Hippocampal formation (tissue), 2 donors: Measurements from ENCODE around the gene POLR3G.

Experiments
- DNase-seq, 2 donors: peaks; one replicate each; lab custom pipeline; 2025; lab: John Stamatoyannopoulos, UW

POLR3G gene, protein sequence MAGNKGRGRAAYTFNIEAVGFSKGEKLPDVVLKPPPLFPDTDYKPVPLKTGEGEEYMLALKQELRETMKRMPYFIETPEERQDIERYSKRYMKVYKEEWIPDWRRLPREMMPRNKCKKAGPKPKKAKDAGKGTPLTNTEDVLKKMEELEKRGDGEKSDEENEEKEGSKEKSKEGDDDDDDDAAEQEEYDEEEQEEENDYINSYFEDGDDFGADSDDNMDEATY

DNA sequence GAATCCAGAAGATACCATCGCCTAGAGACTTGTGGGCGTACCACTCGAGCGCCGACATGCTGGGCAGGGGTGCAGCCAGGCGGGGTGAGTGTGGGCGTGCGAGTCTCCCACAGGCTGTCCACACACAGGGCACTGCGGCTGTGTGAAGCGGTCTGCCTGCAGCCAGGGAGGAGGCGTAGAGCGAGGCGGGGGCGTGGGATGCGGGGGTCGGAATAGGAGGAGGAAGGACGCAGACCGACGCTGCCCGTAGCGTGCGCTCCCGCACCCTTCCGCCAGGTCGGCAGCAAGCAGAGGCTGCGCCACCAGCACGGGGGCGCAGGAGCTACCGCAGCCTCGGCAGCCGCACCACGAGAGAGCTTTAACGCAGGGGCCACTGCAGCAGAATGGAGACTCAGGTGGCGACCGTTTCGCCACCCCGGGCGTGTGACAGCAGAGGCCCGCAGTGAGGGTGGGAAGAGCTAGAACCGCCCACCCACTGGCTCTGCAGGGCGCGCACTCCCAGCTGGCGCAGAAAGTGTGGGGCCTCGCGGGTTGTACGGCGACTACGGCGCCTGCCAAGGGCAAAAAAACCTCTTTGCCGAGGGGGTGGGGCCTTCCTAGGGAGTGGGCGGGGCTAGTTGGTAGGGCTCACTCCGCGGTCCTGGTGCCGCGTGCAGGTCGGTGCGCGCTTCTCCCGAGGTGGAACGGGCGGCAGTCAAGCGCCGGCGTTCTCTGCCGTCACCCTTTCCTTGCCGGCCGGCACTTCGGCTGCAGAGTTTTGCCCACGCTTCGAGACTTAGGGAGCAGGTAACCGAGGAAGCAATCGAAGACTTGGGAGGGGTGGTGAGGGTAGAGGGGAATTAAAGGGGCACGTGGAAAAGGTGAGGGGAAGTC is at the start of gene POLR3G, which contains the start of gene MBLAC2:
Gene POLR3G (plus strand): TSS at position 630 of the 873 bp plus-strand sequence. CDS start 10,704 bp downstream, outside the sequence.
Gene MBLAC2 (minus strand): TSS at position 537 of the 873 bp plus-strand sequence. CDS start 479 bp downstream, at position 58.
- DNase-seq: peak; percentile 89 to 90

DNA sequence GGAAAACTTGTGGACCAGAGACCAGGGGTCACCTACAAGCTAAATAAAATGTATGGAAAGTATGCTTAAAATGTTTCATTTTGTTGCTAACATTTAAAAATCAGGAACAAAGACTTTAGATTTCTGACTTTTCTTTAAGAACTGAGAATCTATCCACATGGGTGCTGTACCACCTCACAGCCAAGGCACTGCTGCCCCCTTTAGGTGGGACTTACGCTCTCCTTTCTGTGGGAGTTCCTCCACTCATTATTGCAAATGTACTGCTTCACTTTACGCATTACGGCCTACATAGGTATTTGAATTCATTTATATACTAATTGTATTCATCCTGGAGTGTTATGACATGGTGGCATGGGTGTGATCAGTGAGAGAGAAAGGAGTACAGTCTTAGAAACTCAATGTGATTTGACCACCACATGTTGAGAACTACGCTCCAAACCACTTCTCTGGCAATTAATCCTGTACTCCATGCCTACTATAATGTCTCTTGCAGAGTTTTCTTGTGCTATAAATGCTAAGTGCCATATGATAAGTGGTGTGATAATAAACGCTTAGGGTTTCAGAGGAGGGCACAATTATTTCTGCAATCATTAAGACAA is 40.4 kb upstream of the POLR3G start:
- DNase-seq: peak; percentile 12 to 42

DNA sequence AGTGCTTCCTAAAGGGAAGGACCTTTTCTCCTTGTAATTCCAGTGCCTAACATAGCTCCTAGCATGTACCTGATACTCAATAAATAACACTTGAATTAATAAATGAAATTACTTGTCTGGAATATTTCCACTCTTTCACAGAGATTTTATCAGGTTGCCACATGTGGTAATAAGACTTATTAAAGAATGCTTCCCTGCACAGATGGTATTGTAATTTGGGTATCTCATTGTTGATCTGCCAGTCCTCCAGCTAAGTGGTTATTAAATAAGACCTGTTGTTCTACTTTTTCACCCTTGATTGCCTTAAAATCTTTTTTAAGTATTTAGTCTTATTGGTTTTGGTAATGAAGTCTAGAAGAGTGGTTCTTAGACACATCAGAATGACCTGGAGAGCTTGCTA is 37.0 kb upstream of the POLR3G start:
- no peak for DNase-seq

DNA sequence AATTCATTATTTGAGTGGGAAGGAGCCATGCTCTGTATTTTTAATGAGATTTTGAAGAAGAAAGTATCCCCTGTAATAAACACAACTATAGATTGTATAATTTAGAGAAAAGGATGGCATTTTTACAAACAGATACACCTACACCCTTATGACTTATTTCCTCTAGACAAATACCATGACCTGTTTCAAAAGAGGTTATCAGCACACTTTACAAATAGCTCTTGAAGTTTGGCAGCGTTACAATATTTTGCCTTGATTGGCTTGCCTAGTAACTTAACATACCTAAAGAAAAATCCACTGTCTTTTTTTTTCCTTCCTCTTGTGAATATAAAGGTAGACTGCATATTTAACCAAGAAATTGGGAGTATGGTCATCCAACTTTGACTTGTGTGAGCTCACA is 36.6 kb upstream of the POLR3G start:
- DNase-seq: no peak

DNA sequence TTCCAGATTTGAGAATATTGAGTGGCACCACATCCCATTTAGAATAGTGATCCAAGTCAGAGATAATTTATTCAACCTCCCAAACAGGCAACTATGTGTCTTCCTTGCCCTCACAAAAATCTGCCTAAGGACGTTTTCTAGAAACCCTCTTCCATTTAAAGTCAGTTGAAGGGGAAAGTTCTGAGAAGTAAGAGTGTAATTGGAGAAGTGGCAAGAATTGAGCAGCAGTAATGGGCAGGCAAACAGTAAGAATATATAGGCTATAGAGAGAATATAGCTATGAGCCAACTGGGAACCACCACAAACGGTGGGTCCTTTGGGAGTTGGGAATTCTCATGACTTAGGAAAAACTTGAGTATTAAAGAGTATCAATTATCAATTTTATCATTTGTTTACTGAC is 34.0 kb upstream of the POLR3G start:
- DNase-seq: no peak

DNA sequence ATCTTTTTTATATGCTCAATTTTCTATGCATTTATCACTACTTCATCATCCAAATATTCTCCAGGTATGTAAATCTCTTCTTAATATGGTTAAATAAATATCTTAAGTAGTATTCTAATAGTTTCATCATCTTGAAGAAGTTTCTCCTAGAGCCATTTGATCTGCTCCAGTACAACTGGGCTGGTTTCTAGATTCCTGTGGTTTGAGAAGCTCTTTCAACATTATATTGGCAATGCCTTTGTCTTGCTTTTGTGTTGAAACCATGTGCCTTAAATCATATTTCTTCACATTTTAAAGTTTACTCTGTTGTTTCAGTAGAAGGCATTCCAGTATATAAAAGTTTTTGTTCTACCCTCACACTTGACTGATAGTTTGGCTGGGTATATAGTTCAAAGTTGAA is 27.7 kb upstream of the POLR3G start:
- DNase-seq: no peak

DNA sequence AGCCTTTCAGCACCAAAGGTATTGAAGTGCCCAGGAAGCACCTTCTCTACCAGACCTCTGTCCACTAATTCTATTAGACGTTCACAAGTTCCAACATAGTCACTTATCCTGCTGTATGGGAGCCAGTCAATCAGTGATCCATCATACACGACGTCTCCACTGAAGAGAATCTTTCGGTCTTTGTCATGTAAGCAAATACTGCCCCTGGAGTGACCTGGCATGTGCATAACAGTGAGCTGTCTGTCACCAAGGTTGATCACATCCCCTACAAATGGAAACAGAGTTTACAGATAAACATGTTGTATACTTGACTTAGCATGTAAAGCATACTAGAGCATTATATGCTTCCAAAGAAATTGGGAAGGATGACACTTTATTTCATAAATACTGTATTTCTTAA is 13.4 kb upstream of the POLR3G start:
- no peak for DNase-seq

DNA sequence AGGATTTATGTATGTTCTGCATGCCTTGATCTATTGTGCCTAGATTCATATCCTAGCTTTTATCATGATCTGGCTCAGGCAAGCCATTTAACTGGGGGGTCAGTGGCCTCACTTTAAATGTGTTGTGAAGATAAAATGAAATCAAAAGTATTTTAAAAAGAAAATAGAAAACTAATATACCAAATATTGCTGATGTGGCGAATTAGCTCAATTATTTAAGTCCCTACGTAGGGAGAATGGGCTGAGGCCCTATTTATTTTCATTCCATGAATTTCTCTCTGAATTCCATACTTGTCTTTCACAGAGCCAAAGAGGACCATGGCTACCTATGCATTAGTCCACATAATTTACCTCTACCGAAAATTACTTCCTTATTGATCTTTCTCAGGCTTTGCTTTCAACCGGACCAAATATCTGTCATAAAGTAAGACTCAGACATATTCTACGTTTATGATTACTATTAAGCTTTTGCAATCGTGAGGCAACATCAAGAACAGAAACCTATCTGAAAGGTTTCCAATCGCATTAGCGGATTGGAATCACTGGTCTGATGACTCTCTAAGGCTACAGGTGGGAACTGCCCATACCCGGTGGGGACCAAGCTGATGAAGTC is 1.8 kb upstream of the POLR3G start:
- DNase-seq: no peak

DNA sequence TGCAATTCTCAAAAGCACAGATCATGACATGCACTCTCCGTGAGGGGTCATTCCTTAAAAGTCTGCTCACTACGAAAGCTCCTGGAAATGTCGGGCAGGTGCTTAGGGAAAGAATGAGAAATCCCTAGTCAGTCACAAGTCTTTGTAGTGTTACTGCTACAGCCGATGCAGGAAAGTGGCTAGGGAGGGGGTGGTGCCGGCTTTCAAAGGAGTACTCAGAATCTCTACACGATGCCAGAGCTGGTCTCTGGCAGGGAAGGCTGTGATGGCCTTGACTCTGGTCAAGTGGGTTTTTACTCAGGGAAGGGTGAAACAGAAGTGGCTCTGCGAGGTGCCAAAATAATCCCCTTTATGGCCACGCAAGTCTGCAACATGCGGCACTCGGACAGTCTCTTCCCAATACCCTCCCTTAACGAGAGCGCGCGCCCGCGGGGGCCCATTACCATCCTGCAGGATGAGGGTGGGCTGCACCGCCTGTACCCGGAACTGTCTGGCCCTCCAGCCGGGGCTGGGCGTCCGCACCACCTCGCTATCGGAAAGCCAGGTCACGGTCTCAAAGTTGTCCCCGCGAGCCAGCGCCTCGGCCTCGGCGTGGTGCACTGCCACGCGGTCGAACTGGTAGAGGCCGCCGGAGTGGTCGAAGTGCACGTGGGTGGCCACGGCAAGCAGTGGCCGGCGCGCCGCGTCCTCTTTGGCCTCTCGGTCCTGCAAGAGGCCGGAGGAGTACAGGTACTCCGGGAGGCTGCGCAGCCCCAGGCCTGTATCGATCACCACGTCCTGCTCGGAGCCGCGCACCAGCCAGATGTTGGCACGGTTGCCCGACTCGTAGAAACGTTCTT is 1.0 kb upstream of the POLR3G start:
- peak; percentile 55 to 63 for DNase-seq

DNA sequence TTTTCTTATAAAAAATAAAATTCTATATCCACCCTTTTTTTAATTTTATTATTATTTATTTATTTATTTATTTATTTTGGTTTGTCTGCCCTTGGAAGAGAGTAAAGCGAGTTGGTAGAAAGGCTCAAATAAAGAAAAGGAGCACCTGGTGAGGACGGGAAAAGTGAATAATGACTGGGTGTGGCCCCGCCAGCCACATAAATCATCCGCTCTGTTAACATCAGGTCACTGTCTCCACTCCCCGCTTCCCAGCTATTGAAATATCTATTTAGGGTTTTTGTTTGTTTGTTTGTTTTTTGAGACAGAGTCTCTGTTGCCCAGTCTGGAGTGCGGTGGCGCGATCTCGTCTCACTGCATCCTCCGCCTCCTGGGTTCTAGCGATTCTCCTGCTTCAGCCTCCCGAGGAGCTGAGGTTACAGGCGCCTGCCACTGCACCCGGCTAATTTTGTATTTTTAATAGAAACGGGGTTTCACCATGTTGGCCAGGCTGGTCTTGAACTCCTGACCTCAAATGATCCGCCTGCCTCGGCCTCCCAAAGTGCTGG is 844 bp downstream of the POLR3G start:
- DNase-seq: no peak

DNA sequence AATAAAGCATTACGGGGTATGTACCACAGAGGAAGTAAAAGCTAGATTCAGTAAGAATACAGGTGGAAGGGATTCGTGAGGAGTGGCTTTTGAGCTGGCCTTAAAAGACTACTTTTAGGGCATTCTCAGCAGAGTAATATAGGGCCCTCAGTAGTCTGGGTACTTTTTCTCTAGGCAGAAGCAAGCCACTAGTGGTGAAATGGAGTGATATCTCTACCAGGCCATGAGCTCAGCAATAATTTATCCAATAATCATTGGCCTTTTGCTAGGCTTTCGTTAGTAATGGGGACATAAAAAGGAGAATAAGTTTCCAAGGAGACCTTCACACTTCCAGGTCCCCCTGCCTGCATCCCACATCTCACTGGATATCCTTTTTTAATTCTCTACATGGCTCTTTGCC is 1.7 kb downstream of the POLR3G start:
- DNase-seq: no peak

DNA sequence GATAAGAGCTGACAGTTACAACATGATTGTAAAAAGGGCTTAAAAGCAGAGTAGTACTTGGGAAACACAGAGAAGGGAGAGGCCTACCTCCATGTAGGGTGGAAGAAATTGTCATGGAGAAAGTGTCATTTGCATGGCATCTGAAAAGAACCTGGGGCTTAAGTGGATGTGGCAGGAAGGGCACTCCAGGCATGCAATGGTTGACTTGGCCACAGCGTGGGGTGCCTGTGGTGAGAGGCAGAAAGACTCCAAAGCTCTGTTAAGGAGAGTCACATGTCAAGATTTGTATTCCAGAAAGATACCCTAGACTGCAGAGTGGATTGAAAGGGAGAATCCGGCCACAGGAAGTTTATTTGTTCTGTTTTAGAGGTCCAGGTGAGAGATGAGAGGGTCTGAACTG is 2.4 kb downstream of the POLR3G start:
- peak in 1 of 2 donors; percentile 8 for DNase-seq

DNA sequence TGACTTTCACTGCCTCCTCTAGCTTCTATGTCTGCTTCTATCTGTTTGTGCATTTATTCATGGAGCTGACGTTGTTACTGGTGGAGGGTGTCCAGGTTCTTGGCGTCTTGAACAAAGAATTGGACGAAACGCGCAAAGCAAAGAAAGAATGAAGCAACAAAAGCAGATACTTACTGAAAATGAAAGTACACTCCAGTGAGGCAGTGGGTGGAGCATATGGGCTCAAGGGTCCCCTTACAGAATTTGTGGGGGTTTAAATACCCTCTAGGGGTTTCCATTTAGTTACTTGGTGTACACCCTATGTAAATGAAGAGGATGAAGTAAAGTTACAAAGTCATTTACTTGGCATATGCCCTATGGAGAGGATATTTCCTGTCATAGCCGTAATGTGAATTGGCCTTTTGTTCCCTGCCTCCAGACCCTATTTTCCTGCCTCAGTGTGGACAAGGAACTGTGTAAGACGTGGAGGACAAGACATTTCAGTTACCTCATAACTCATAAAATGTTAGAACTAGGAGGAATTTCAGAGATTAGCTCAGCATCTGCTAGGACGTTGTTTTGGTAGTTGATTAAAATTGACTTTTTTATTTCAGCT is 3.1 kb downstream of the POLR3G start:
- no peak for DNase-seq

DNA sequence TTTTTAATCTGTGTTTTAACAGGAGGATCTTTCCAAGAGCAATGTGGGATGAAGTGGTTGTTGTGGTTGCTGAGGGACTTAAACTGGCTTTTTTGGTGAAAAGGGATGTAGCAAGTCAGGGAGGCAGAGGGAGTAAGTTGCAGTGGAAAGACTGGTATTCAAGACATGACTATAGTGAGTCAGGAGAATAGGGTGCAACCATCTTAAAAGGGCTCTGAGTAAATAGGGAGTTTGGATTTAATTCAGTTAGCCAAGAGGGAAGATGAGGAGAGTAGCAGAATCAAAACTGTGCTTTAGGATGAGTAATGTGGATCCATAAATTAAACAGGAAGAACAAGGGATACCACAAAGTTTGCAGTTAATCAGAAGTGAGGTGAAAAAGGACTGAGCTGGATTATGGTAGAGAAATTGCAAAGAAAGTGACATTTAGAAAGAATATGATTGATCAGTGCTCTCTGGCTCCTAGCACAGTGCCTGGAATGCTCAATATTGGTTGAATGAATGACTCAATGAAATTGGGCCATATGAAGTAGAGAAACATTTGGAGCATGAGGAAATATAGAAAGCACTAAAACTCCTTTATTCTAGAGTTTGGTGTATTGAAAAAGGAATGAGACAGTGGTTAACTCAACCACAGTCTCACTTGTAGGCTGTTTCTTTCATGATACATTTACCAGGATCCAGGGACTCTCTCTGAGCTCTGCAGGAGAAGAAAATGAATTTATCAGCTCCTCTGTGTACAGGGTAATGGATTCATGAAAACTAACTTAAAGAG is 5.1 kb downstream of the POLR3G start:
- DNase-seq: no peak

DNA sequence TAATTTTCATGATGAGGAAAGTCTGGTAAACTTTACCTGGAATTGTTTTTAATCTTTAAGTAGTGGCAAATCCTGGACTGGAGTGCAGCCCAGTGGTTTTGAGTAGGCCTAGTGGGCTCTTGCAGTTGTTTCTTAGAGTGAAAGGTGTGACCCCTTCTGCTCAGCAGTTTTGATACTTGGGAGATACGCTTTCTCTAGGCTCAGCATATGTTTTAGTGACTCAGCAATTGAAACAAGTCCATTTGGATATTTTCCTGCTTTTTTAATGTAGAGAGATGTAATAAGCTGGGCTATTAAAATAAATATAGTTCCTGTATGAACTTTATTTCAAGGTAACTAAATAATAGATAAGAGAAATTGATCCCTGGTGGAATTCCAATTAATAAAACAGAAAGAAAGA is 6.0 kb downstream of the POLR3G start:
- no peak for DNase-seq

DNA sequence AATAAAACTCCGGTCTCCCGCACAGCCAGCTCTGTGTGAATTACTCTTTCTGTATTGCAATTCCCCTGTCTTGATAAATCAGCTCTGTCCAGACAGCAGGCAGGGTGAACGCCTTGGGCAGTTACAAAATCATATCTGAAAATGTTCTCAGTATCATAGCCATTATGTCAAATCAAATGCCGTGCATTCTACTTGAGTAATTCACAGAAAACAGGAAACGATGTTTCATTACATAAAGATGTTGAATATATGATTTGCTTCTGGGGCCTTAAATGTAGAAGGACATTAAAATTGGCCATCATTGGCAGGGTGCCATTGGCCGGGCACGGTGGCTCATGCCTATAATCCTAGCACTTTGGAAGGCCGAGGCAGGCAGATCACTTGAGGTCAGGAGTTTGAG is 8.5 kb downstream of the POLR3G start:
- DNase-seq: no peak

DNA sequence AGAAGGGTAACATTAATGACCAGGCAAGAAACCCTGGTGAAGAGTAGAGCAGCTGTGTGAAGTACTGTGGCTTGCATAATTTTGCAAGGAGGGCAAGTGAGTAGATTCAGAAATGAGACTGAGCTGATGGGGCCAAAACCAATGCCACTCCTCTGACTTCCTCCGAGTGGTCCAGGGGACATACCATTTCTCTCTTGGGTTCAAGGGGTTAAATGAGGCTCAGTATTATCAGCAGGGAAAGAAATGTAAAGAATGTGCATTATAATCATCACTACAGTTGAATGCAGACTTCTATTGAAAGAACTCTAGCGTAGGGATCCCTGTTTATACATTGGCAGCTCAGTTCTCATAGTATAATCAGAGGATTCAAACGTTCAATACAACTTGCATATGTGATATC is 9.9 kb downstream of the POLR3G start:
- no peak for DNase-seq

DNA sequence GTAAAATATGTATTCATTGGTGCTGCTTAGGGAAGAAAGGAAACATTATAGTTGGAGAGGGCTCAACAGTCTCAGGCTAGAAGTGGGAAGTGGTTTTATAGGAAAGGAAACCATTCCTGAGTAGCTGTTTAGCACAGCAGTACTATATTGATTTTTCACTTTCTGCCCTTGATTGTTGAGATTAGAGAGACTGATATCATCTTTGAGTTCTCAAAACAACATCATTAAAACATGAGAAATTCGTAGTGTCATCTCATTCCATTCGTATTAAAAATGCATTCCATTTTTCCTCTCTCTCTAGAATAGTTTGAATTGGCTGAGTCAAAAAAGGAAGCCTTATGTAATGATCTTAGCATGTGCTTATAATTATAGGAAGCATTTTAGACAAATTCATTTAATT is 14.1 kb downstream of the POLR3G start:
- DNase-seq: no peak

DNA sequence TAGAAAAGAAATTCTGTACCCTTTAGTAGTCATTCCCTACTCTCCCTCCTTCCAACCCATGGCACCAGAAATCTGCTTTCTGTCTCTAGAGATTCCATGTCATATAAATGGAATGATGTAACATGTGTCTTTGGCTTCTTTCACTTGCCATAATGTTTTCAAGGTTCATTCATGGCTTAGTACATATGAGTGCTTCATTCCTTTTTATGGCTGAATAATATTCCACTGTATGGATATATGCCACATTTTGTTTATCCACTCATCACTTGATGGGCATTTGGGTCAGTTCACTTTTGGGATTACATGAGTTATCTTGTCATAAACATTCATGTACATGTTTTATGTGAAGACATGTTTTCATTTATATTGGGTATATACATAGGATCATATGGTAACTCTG is 19.4 kb downstream of the POLR3G start:
- no peak for DNase-seq

DNA sequence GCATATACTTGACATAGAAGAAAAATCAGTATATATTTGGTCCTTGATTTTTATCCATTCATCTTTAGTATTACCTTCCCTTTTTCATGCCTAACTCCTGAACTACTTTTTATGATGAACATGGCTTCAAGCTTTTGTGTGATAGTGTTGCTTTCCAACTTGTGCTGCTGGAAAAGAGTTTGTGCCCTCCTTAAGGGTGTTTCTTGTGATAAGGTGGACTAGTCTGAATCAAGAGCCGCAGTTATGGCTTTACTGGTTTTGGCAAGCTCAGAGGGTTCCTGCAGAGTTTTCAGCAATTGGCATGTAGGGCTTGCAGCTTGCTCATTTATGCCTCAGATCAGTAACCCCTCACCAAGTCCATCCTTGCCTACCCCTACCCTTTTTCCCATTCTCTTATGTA is 20.5 kb downstream of the POLR3G start:
- DNase-seq: no peak
